CD4-positive, alpha-beta T cell treated with Interleukin-15 for 1 hour (primary cell): ENCODE results near the gene RTBDN.
"Not testable (repeated sequence)": the region's sequence is repeated elsewhere in the genome, so short reads cannot be mapped to it uniquely, and the experiment has no call there.

Experiments used
- DNase-seq: peaks from one replicate; pipeline ENCODE4 v3.0.0-alpha.2; 2020

Gene RTBDN

DNA sequence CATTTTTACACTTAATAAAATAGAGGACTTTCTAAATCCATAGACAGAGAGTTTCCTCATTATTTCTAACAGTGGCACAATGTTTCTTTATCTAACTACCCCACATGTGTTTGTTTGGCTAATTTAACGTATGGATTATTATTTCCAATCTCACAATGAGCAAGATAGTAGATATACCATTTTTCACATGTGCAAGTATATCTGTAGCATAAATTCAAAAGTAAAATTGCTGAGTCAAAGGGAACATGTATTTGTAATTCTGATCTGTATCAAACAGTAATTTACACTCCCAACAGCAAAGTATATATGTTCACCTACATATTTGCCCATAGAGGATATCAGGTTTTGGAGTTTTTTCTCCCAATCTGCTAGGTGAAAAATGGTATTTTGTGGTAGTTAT is 22.3 kb upstream of the RTBDN start:
- no peak for DNase-seq

DNA sequence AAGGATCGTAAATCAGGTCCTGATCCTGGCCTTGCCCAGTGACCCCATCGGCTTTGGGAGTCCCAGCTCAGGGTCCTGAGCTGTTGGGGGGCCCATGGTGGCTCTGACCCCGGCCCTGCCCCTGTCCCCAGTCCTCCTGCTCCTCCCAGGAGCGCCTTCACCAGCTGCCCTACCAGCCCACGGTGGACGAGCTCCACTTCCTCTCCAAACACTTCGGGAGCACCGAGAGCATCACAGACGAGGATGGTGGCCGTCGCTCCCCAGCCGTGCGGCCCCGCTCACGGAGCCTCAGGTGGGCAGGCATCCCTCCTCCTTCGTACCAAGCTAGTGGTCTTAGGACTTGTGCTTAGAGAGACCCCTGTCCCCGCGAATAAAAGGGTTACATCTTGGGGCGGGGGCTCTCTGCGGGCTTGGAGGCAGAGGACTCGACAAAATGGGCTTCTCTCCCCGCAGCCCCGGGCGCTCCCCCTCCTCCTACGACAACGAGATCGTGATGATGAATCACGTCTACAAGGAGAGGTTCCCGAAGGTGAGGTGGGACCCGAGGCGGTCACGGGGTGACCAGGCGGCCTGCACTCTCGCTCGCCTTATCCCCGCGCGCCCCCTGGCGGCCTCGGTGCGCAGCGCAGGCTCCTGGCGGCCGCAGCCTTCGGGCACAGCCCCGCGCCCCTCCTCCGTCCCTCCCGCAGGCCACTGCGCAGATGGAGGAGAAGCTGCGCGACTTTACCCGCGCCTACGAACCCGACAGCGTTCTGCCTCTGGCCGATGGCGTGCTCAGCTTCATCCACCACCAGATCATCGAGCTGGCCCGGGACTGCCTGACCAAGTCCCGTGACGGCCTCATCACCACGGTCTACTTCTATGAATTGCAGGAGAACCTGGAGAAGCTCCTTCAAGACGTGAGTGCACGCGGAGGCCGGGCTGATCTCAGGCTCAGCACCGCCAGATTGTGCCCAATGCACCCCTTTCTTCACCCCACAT is 13.1 kb upstream of the RTBDN start:
- peak; percentile 80 for DNase-seq

DNA sequence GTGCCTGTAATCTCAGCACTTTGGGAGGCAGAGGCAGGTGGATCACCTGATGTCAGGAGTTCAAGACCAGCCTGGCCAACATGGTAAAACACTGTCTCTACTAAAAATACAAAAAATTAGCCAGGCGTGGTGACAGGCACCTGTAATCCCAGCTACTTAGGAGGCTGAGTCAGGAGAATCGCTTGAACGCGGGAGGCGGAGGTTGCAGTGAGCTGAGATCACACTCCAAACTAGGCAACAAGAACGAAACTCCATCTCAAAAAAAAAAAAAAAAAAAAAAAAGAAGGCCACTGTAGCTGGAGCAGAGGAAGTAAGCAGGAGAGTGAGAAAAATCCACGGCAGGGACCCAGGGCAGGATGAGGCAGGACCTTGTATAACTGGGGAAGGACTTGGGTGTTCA is 12.2 kb upstream of the RTBDN start:
- not testable (repeated sequence) for DNase-seq

DNA sequence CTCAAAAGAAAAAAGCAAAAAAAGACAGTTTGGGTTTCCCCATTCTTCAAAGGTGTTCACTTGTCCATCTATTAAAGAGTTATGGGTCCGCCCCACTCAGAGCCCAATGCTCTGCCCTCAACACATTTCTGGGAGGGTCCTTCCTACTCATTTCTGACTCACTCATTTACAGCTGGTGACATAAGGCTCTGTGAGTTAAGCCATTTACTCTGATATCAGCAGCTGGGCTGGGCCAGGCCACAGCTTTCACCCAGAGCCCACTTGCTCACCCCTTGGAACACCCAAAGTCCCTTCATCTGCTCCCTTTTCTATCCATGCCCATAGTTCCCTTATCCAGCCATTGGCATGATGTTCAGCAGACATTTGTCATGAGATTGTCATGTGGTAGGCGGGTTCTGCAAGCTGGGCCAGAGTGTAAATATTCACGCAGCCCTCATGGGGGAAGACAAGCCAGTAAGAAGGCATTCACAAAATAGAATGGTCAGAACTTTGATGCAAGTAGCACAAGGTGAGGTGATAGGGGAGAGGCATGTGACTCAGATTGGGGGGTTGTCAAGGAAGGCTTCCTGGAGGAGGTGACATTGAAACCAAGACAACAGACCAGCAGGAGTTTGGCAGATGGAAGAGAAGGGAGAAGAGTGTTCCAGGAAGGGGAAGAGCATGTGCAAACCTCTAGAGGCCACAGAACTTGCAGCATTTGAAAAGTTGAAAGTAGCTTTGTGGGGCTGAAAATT is 9.8 kb upstream of the RTBDN start:
- DNase-seq = no peak

DNA sequence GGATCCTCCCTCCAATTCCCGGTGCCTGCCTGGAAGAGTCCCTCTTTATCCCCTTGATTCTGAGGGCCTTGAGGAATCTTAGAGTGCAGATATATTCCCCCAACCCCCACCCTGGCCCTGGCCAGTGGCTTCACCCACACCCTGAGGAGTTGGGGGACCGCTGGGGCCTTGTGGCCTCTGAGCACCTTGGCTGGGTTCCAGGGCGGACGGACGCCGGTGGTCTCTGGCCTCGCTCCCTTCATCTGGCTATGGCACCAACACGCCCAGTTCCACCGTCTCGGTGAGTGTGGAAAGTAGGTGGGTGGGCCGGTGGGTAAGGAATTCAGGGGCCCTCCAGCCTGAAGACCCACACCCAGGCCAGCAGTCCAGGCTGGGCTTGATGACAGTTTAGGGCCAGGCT is 8.9 kb upstream of the RTBDN start:
- DNase-seq = no peak

DNA sequence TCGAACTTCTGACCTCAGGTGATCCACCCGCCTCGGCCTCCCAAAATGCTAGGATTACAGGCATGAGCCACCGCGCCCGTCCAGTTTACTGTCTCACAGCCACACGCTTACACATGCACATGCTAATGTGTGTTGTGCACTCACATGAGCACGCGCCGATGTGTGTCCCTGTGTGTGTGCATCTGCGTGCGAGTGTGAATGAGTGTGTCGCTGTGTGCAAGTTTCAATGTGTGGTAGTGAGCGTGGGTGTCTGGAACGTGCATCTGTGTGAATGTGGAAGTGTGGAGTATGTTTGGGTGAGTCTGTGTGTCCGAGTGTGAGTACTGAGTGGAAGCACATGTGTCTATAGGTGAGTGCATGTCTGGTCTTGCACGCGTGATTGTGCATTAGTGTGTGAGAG is 8.1 kb upstream of the RTBDN start:
- DNase-seq = no peak

DNA sequence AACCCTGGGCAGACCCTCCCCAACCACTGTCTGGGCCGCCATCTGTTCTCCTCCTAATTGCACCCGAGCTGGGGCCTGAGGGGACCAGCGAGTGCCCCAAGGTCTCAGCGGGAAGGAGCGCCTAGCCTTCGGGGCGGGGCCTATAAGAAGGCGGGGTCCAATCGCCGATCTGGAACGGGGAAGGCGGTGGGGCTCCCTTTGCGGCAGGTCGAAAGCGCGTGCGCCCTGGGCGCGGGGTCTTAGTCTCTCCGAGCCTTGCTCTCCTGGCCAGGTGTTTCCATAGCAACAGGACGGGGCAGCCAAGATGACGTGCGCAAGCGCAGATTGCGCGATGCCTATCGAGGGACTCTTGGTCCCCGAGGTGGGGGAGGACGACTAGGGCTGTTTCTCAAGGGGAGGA is 6.7 kb upstream of the RTBDN start:
- peak; percentile 21 for DNase-seq

DNA sequence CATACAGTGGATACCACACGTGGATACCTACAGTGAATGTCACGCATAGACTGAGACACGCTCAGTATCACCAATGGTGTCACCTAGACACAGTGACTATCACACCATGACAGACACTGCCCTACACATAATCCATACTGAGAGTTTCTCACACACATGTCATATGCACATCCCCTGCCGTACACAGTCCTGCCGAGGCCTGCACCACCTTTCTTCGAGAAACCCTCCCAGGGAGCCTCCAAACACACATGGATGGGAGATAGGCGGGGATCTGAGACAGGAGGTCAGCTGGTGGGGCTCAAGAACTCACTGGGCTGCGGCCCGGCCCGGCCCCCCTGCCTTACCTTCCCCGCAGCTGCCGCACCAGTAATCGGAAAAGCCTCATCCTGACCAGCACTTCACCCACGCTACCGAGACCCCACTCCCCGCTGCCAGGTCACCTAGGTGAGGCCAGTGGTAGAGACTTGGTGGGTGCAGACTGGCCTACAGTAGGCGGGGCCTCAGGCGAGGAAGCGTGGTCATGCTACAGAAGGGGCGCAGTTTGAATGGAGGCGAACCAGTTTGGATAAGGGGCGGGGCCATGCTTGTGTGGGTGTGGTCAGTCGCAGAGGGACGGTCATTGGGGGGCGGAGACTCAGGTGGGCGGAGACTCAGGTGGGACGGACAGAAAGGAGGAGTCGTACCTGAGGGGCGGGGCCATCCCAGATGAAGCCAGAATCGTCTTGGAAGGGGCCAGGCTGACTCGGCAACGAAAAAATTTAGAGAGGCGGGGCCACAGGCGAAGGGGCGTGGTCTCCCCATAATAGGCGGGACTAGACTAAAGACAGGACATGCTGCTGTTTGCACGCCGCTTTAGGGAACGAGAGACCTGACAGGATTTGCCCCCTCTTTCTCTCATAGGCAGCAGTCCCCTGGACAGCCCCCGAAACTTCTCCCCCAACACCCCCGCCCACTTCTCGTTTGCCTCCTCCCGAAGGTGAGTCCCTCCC is 6.0 kb upstream of the RTBDN start:
- peak; percentile 31 for DNase-seq

DNA sequence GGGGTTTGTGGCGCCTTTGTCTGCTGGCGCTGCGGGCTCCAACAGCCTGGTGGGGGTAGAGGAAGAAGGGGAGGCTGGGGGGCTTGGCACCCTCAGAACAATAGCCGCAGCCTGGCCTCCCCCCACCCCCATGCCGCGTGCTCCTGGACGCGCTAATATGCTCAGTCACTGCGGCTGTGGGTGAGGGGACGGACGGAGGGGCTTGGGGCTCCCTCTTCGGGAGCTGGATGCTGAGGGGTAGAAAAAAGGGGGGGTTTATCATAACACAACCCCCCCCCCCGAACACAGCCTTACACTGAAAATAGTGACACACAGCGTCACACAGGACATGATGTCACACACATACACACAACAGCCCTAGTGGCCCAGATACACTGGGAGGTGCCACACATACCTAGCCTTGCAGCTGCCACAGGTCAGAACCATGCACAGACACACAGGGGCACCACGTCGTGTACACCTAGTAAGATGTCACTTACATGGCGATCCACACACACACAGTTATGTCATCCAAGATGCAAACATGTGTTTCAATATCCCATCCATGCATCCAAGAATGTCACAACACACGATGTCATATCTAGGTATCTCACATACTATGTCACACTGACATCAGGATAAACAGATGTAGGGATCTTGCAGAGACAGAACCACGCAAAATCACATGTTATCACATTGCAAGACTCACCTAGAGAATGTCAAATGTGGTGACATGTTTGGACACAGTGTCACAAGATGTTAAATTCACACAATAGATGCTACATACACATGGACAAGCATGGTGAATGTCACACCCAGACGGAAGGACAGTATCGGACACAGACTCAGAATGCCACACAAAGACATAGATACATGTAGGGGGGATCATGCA is 4.7 kb upstream of the RTBDN start:
- peak; percentile 28 for DNase-seq

DNA sequence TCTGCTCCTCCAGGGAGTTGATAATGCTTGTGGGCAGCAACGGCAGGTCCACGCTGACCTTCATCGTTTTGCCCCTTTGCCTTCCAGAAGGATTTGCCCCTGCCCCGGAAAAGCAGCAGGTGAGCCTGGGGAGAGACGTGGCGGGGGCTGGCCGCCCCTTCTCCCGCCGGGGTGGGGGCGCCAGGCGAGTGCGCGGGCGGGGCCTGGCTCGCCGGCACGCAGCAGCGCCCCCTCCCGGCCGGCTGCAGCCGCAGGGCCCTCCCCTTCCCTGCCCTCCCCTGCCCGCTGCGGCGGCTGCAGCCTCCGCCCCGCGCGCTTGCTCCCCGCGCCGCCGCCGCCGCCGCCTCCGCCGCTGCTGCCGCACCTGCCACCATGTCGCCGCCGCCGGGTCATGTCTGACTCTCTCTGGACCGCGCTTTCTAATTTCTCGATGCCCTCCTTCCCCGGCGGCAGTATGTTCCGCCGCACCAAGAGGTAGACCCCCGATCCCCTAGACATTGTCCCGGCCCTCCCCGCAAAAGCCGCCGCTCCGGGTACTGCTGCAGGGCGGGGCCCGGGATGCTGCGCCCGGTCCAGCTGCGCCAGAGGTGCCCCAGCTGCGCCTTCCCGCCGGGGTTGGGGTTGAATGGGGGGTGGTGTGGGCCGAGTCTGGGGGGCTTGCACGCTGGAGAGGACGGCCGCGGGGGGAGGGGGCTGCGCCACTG is 4.0 kb upstream of the RTBDN start, which contains the start of gene MAST1:
Gene MAST1, plus strand, starts transcription at position 334 of the 704 bp plus-strand sequence. Its CDS starts 58 bp downstream, at position 392.
- DNase-seq = peak; percentile 32

DNA sequence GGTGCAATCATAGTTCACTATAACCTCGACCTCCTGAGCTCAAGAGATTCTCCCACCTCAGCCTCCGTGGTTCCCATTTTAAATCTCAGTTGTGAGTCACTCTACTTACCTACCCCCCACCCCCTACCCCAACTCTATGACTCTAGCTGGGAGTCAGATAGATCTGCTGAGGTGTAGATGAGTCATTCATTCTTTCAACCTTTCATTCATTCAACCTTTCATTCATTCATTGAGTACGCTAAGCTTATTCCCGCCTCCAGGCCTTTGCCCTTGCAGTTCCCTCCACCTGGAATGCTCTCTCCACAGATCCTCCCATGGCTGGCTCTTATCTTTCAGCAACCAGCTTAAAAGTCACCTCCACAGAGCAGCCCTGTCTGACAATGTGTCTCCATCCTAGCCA is 2.8 kb upstream of the RTBDN start:
- no peak for DNase-seq

DNA sequence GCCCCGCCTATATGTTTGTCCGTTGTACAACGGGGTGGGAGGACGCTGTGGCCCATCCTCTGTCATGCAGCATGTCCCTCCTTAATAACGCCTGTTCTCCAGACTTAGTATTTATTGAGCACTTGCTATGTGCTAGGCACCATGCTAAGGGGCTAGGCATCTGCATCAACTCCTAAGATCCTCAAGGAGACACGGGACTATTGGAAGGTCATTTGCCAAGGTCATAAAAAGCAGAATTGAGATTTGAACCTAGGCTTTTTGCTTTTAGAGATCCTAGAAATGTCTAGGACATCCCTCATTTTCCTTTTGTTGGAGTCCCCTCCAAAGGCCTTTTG is 2.1 kb upstream of the RTBDN start:
- no peak for DNase-seq

DNA sequence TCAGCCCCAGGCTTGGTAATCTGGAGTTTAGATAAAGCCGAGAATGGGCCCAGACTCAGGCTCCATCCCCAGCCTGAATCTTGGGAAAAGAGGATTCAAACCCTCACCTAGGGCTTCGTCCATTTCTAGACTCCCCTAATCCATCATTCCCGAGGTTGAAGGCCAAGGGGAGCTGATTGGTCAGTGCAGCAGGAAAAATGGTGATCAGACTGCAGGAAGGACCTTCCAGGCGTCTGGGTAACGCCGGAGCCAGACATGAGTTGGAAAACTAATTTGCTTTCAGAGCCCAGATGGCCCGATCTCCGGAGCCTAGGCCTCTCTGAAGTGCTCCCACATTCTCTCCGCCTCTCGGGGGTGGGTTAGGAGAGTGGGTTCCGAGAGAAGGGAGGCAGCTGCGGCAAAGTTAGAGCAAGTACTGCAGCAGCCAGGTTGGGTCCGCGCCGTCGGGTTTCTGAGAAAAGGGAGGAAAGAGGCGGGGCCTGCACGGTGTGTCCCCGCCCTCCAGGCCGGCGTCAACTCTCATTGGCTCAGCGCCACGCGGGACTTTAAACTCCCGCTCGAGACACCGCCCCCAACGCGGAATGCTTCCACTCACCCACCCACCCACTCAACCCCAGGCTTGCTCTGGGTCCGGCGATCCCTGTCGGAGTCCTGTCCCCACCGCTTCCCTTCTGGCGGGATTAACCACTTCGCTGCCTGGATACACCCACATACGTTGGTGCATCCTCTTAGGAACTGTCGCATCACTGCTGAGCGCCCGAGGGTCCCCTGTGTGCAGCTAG is 788 bp upstream of the RTBDN start:
- DNase-seq = no peak

DNA sequence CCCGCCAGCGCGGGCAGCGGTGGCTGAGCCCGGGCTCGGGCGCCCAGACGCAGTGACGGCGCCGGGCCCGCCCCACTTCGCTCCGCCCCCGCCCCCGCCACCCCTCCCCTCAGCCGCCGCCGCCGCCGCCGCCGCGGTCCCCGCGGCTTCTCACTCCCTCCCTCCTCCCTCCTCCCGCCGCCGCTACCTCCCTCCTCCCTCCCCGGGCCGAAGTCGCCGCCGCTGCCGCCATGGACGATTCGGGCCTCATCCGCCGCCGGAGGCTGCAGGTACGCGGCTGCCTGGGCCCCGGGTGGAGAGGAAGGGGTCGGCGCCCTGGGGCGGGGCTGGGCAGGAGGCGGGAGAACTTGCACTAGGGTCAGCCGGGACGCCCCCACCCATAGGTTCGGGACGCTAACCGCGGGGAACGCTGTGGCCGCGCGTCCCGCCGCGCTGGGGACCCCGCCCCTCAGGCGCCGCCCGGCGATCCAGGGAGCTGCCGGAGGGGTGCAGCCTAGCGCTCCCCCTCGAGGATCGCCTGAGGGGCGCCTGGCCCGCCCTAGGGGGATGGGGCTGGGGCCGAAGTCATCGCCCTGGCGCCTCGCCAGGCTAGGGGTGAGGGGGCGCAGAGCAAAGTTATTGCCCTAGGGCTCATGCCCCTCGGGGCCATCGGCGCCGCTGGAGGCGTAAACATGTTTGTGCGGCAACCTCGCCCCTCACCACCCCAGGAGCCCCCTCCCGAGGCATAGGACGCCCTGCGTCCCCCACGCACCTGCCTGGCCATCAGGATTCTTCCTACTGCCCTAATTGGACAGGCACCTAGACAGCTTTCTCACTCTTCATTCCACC is 427 bp downstream of the RTBDN start:
- peak; percentile 44 for DNase-seq

DNA sequence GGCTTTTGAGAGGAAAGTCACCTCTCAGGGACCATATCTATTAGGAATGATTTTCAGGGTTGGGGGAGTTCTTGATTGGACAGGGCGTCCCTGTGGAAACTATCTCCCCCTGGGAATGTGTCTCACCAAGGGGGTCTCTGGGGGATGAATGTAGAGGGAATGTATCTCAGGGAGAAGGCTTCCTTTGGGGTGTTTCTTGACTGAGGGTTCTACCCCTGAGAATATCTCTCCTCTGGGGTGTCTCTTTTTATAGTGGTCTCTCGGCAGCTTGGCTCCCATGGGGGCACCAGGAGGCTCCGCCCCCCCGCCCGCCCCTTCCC is 1.0 kb downstream of the RTBDN start:
- DNase-seq = no peak

DNA sequence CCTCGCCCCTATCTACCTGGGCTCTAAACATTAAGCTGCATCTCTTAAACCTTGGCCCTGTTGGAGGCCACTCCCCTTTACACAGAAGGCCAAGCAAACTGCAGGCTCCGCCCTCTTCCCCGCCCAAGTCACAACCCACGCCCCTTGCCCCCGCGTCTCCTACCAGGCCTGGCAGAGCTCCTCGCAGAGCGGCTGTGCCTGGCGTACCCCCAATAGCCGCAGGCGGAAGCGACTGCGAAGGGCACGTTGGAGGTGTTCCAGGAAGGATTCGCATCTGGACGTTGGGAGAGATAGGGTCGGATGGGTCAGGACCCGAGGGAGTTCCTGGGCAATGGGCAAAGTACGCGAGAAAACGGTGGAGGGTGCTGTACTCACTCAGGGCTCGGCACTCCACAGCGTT is 5.9 kb downstream of the RTBDN start:
- no peak for DNase-seq

DNA sequence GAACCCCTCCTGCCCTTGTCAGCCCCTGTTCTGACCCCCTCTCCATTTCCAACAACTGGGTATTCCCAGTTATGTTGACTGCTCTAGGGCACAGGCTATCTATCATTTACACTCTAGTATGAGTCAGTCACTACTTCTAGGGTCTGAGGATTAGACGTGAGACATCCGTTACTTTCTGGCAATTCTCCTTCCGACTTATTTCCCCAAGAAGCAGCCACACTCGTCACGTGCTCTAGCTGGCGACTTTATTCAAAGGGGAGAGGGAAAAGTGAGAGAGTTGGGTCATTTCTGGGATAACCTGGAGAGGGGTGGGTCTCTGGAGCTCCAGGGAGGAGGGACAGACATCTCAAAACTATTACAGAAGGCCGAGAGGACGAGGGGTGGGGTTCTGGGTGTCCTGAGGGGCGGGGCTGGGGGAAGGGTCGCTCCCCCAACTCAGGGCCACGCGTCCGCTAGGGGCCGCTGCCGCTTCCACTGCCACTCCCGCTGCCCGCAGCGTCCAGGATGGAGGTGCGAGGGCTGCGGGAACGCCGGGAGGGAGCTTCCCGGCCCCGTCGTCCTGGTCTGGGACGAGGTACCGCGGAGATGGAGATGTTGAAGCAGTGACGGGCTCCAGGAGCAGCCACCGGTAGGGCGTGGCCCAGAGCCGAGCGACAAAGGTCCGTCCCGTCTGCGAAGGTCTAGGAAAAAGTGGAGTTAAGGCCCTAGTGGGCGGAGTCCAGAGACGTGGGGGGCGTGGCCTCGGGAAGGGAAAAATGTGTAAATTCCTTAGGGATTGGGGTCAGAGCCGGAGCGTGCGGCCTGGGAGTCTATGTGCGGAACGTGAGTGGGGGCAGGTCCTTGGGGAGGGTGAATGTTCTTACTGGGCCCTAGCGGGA is 8.9 kb downstream of the RTBDN start:
- no peak for DNase-seq

DNA sequence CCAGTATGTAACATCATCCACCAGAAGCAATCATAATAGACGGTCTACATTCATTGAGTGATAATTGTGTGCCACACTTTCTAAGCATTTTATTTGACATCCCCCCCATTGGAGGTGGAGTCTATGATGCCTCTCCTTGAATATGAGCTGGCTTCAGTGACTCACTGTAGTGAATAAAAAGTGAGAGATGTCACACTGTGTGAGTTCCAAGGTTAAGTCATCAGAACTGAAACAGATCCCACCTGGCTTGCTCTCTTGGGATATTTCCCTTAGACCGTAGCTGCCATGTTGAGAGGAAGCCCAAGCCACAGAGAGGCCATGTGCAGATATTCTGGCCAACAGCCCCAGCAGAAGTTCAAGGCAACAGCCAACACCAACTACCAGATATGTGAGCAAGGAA is 12.6 kb downstream of the RTBDN start:
- DNase-seq = no peak

DNA sequence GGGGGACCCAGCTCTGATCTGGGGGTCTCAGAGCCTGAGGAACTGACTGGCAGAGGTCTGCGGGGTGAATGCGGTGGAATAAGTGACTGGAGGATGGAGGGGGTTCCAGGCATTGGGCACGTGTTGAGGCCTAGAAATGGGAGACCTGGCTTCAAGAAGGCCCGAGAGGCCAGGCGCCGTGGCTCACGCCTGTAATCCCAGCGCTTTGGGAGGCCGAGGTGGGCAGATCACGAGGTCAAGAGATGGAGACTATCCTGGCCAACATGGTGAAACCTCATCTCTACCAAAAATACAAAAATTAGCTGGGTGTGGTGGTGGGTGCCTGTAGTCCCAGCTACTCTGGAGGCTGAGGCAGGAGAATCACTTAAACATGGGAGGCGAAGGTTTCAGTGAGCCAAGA is 16.6 kb downstream of the RTBDN start:
- not testable (repeated sequence) for DNase-seq
